GM19372 (cell line): ENCODE results near the gene GSK3A.

Experiments used
- ATAC-seq: cut with Tn5 transposase; IDR thresholded peaks from one replicate; pipeline ENCODE4 v1.9.1; 2021; ENCODE audit warnings: mild to moderate bottlenecking, low read depth, moderate library complexity; ENCODE audit not compliant: unreplicated experiment

Gene GSK3A

DNA sequence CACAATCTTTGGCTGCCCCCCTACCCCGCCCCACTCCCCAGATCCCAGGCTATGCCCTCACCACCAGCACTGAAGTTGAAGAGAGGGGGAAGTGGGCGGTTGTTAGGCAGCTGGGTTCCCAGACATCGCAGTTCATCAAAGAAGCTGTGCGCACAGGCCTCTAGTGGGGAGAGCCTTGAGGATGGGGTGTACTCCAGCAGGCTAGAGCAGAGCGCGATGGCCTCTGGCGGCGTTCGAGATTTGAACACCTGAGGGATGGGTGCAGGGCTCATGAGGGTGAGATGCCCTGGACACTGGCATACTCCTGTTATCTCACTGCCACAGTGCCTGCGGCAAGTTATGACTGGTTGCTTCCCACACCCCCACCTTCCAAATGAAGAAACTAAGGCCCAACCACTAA is 10.0 kb downstream of the GSK3A start:
- no peak for ATAC-seq

DNA sequence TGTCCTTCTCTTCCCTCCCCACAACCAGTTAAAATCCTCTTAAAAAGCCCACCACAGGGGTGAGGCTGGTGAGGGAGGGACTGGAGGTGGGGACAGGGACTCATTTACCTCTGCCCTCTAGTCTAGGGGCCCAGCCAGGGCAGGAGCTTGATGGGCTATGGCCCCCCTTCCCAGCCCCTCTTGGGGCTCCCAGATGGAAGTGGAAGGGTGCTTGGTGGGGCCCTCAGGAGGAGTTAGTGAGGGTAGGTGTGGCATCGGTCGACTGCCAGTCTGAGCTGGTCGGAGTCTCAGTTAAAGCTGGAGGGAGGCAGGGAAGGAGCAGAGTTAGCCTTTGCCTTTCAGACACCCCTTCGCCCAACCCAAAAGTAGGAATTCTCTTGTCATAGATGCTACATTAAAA is 11.8 kb downstream of the GSK3A start:
- ATAC-seq: no peak

DNA sequence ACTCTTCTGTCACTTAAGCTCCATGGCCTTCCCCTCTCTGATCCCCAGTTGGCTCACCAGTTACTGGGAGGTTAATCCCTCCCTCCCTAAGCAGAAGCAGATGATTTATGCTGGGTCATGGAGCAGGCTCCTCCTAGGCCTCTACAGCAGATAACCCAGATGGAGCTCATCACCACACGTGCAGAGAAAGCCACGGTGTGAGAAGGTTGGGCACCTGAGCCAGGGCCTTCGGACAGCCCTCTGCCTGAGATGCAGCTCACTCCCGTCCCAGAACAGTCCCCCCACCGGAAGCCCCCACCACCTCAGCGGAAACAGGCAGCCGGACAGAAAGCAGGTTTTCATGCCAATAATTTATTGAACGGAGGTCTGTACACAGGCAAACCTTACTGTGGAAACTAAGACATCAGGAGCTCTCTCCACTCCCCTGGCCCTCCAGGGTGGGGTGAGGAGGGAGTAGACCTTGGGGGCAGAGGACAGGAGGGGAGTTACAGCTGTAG is 12.5 kb downstream of the GSK3A start:
- ATAC-seq: no peak

DNA sequence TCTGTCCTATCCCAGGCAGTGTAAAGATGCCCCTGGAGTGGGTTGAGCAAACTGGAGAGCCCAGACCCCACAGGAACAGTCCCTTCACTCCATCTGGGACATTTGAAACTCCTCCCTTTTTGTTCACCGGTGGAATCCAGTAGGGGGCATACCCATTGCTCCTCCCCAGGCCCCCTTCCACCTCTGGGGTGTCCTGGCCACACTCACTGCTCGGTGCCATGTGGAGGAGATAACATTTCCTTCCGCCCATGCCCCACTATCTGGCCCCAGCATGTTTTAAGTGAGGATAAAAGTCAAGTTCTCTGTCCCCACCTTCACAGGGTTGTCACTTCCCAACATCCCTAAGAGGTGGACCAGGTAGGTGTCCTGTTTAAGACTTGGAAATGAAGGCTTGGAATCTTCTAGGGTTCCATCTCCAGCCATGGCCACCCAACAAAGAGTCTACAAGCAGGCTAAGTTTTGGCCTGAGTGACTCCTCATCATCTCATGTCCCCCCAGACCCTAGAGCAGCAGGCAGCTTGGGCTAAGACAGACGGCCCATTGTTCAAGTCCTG is 13.0 kb downstream of the GSK3A start:
- no peak for ATAC-seq

DNA sequence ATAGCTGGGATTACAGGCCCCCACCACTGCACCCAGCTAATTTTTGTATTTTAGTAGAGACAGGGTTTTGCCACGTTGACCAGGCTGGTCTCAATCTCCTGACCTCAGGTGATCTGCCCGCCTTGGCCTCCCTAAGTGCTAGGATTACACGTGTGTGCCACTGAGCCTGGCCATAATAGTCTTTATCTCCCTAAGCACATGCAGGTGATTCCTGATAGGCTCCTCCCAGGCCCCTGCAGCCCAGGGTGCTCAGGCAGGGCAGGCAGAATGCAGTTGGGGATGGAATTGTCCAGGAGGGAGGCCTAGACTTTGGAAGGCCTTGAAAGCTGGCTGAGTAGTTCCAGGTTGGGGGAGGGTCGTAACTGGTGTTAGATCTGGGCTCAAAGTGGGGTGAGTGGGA is 13.8 kb downstream of the GSK3A start:
- ATAC-seq: no peak

DNA sequence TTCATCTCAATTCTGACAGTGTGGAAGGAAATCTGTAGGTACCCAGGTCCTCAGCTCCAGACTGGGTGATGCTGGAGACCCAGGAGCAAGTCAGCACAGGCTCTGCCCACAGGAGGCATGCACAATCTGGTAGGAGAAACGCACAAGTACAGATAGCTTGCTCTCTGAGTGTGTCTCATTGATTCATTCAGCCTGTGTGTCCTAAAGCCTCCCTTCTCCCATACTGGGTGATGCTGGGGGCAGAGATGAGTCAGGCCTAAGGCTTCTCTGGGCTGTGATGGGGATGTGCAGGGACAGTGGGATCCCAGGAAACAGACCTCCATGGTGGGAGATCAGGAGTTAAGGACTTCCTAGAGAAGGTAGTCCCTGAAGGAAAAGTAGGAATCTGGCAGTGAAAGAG is 15.5 kb downstream of the GSK3A start:
- no peak for ATAC-seq

DNA sequence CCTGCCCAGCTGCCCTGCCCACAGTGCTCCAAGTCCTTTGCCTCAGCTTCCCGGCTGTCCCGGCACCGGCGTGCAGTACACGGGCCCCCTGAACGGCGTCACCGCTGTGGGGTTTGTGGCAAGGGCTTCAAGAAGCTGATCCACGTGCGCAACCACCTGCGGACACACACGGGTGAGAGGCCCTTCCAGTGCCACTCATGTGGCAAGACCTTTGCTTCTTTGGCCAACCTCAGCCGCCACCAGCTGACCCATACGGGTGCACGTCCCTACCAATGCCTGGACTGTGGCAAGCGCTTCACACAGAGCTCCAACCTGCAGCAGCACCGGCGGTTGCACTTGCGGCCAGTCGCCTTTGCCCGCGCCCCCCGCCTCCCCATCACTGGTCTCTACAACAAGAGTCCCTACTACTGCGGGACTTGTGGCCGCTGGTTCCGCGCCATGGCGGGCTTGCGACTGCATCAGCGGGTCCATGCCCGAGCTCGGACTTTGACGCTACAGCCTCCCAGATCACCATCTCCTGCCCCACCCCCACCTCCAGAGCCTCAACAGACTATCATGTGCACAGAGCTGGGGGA is 16.6 kb downstream of the GSK3A start:
- ATAC-seq: no peak

DNA sequence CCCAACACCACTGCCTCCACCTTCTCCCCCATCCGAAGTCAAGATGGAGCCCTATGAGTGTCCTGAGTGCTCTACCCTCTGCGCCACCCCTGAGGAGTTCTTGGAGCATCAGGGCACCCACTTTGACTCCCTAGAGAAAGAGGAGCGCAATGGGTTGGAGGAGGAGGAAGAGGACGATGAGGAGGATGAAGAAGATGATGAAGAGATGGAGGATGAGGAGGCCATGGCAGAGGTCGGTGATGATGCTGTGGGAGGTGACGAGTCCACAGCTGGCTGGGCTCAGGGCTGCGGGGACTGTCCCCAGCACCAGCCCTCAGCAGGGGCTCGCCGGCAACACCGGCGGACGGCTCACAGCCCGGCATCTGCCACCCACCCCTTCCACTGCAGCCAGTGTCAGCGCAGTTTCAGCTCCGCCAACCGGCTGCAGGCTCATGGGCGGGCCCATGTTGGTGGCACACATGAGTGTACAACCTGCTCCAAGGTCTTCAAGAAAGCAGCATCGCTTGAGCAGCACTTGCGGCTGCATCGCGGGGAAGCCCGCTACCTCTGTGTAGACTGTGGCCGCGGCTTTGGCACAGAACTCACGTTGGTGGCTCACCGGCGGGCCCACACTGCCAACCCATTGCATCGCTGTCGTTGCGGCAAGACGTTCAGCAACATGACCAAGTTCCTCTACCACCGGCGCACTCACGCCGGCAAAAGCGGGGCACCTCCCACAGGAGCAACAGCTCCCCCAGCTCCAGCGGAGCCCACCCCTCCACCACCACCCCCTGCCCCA is 17.3 kb downstream of the GSK3A start:
- no peak for ATAC-seq

DNA sequence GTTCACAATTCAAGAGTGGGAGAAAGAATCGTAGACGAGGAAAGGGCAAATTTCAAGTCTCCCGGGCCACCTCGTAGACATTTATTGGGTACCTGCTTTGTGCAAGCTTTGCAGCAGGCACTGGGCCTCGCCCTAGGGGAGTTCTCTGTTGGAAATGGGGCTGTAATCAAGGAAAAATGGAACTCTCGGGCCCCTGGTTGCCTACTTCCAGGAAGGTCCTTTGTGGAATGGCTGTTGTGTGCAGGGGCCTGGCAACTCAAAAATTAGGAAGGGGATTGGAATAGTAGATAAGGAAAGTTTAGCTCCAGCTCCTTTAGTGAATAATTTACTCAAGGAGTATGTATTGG is 21.7 kb downstream of the GSK3A start:
- no peak for ATAC-seq

DNA sequence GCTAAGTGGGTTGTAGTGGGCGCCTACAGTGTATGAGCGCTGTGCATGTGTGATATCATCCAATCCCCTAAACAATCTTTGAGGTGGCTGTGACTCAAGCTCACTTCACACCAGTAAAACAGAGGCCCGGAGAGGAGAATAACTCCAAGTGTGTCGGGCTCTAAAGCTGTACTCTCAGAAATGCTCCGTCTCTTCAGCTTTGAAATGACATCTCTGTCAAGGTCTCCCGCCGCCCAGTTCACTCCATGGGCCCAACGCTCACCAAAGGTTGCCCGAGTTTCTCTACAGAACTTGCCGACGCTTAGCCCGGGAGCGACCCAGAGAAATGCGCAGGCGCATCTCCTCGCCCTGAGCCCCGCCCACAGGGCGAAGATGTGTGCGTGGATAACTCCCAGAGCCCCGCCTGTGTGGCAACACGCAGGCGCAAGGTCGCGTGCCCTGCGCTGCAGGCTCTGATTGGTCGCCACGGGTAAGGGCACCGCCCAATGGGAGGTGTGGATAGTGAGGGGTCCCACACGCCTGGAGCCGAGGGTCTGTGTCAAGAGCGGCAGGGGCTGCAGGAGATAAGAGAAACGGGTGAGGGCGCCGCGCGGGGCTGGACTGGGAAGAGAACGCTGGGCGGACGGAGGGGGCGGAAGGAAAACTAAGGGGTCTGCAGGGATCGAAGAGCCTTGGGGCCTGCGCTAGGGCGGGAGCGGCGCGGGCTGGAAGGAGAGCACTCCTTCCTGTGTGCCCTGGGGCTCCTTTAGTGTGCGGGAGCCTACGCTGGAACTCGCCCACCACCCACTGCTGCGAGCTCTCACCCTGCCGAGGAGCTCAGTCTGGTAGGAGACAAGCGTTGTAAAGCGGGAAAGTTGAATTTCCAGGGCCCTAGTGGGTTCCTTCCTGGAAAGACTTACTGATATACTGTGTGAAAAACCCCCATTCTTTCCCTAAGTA is 22.3 kb downstream of the GSK3A start, which contains the start of gene ZNF526:
ZNF526 (plus strand) TSS at position 501 of the 939 bp plus-strand sequence. CDS start 4,092 bp downstream, outside the sequence.
- ATAC-seq: peak; percentile 75

DNA sequence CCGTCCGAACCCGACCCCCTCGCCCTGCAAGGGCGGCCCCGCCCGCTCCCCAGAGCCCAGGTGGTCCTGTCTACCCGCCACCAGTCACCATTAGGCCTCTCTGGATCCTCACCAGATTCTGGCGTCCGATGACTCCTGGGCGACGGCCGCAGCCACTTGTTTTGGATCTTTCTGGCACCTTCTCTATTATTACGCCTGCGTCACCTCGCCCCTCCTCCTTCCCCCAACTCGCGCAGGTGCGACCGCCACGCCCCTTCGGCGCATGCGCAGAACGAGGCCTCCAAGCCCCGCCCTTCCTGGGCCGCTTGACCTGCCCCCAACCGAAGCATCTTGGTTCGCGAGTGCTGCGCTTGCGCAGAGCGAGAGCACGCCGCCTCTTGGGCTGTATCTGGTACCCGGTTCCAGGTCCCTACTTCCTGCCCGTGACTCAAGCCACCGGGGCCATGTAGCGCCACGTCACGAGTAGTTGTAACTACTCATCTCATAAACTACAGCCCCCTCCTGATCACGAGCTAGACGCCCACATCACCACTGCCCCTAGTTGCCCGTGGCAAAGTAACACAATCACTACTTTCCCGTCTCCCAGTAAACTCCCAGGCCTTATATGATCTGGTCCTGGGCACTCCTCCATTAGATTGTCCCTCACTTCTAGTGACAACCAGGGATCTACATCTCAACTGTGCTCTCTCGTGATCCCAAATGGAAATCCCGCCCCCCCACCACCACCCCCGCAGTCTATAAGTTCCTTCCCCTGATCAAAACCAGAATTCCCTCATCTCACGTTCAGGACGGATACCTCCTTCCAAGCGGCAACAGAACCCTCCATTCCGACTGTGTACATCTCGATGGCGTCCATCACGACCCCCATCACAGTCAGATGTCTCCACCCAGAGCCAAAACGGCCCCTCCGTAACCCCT is 24.6 kb downstream of the GSK3A start, which contains the start of gene DEDD2:
DEDD2 (minus strand) TSS at position 158 of the 918 bp plus-strand sequence. CDS start 670 bp downstream, outside the sequence.
- ATAC-seq: peak; percentile 63

DNA sequence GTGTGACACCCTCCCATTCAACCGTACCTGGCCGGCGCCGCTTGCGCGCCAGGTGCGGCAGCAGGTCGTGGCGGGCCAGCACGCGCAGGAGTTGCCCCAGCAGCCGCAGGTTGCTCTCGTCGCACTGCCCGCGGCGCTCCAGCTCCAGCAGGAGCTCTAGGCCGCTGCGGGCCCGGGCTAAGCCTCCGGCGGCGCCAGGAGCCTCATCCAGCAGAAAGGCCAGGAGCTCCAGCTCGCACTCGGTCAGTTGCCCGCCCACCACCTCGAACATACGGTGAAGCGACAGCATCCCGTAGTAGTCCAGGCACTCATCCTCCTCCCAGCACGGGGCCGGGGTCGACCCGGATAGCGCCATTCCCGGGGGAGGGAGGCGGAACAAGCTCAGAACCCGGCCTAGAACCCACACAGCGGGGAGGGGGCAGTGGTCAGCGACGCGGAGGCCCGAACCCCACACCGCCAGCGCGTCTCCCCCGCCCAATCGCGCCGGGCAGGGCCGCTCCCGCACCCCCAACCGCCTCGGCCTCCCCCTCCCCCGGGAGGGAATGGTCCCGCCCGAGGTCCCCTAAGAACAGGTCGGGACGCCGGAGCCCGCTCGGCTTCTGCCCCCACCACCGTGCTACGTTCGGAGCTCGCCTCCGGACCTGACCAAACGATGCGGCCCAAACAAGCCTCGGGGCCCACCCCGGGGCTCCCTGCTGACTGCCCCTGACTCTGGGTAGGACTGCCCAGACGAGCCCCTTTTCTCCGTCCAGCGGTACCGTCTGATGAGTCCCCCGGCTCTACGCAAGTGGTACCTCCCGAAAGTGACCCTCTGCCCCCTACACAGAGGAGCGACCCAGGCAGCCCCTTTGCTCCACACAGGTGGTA is 25.5 kb downstream of the GSK3A start:
- no peak for ATAC-seq

DNA sequence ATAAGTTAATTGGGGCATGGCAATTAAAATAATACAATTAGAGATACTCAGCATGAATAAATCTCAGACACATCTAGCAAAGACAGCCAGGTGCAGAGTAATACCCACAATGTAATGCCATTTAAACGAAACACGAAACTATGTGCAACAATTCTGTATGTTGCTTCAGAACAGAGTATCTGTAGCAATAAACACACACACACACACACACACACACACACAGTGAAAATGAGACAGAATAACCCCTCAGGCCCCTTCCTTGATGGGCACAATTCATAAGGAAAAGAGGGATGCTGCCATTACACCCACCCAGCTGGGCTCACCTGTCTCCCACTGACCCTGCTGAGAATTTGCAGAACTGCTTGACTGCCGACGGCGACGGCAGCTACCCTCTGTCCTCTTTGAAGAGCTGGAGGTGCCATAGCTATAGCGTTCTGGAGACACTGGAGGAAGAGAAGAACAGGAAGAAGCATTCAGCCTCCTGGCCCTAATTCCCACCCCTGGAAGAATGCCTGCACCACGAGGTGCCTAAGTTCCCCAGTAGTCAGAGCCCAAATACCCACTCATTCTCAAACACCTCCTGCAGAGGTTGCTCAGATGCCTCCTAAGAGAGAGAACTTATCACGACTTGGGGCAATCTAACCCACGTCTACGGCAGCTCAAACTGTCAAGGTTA is 27.5 kb downstream of the GSK3A start:
- ATAC-seq: no peak

DNA sequence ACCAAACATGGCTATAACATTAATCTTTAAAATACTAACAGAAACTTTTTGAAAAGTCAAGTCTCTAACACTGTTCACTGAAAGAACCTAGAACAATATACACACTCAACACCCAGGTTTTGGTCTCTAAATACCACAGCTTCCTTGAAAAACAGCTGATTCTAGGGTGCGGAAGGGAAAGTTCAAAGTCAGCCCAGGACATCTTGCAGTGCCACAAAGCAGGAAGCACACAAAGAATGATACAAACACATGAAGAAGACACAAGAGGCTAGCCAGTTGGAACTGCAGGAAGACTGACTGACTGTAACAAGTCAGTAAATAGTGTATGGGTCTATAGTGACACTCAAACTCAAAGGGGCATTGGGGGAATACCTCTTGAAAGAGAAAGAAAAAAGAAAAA is 29.5 kb downstream of the GSK3A start:
- ATAC-seq: no peak

DNA sequence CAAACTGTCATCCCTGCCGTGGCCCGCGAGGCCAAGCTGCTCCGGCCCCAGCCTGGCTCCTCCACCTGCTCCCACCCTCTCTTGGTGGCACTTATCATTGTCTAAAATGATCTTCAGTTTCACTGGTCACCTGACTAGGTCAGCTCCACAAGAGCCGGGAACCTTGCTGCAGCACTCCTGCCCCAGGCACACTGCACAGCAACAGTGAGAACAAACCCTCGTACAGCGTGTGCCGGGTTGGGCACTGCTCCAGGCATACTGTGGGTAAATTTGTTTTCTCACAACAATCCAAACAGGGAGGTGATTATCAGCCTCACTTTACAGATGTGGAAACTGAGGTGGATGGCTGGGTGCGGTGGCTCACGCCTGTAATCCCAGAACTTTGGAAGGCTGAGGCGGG is 33.8 kb downstream of the GSK3A start:
- ATAC-seq: no peak

DNA sequence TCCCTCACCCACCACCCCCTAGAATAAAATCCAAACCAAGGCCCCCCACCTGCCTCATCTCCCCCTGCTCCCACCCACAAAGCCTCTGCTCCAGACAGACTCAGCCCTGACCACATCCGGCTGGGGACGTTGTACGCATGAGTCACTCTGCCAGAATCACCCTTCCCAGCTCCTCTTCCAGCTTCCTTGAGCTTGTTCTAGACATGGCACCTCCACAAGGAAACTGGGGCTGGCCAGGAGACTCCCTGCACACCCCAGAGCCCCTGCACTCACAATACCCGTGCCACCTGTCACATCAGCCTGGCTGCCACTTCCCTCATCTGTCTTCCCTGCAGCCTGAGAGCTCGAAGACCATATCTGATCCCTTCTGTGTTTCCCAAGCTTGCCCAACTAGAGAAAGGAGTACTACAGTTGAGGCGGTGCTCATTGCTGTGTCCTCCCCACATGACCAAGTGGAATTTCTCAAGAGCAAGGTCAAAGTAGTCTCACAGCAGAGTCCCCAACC is 34.6 kb downstream of the GSK3A start:
- no peak for ATAC-seq

DNA sequence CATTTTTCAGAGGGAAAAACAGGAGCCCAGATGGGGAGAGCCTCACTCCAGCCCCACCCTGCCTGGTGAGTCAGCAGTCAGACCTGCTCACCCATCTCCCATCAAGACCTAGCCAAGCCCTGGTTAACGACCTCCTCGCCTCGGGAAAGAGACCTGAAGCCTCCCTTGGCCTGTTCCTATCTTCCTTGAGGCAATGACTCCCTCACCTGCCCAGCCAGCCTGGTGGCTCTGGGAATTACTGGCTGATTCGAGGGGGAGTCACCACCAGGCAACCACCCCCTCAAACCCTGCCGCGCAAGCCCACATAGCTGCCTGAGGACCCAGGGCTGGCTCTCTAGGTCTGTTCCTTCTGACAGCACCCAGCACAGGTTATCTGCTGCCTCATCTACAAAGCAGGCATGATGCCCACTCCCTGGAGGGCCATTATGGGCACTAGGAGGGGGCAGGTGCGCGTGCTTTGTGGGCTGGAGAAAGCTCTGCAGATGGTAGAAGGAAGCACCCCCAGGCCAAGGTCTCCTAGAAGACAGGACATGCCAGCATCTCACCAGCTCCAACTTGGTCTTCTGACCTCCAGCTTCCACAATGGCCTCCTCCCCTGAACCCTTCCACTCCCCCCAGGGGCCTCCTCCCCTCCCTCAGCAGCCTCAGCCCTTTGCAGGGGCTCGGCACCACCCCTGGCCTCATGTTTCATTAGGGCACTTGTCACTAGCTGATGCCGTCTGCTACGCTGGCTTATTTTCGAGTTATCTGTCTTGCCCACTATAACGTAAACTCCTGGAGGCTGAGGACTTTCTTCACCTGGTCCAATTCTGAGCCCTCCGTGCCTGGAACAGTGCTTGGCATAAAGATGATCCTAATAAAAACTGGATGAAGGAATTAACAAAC is 35.3 kb downstream of the GSK3A start:
- ATAC-seq: no peak
